H4 (cell line): ENCODE measurements around the gene RAPGEF5. TPM values are rescaled to one million over a fixed set of nuclear protein-coding genes. Genes with fewer than 3 reads are reported as not detected.

Source experiments
- DNase-seq: peaks from one replicate; pipeline ENCODE4 v3.0.0-alpha.2; 2015; ENCODE audit warnings: low spot score
- total RNA-seq: library from RNA; depleted of rRNA; stranded (reverse); fragments of >200 nt; shearing (Covaris generic); gene quantifications from 2 replicates; pipeline ENCODE4 v1.2.3, GENCODE V29; 2014; rRNA removed

The RAPGEF5 gene
- total RNA-seq: 0.85 and 2.4 TPM in 2 replicates

DNA sequence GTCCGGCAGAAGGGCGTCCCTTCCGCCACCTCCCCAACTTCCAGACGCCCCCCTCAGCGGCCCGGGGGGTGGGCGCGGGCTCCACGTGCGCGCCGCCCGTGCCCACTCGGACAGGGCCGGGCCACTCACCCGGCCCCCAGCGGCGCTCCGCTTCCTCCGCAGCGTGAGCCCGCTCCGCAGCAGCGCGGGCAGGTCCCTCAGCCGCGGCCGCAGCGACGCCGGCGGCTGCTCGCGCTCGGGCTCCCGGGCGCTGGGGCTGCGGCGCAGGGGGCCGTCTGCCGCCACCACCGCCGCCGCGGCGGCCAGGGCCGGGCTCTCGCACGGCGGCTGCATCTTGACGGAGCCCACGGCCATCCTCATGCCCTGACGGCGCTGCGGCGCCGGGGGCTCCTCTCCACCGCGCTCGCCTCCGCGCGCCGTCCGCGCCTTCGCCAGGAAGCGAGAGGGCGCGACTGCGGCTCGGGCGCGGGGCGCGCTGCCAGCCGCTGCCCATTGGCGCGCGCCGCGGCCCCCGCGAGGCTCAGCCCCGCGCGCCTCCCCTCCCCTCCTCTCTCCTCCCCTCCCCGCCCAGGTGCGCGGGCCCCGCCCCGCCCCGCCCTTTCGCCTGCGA lies at the start of gene RAPGEF5:
Gene RAPGEF5 (minus strand): TSS at position 454 of the 610 bp plus-strand sequence. CDS start 94 bp downstream, at position 360.
- DNase-seq: no peak

DNA sequence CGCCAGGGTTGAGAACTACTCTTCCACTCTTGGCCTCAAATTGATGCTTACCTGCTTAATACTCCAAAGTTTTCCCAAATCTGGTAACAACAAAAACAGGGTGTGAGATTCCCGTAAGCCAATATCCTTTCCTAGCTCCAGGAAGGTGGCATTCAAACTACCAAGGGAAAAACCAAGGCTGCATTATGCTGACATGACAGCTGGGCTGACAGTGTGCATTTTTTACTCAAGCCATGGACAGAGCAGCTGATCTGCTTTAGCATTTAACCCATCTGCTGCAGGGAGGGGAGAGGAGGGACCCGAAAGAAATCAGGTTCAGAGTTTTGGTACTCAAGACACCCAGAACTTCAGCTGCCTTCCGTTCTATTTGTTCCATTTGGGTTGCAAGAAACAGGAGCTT lies 49.8 kb upstream of the RAPGEF5 start:
- no peak for DNase-seq

DNA sequence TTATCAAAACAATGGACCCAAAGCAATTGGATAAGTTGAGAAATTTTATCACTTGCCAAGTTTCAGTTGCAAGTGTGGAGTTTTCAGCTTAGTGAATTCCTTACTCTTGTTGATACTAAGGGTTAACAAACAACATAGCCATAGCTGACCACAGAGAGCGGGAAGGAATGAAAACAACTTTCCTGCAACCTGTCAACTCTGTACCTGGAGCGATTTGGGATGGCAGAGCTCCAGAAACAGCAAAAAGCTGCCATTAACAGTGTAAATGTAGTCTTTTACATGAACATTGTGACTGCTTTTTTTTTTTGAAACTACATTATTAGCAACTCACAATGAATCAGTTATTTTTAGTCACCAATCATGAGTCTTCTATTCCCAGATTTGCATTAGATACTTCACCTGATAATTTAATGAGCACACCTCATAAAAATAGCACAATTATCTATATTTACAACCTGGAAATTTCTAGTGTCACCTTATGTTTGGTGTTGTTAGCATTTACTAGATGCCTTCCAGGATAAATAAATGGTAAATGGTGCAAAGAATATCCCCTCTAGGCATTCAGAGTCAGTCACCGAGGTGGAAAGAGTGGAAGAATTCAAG lies 47.6 kb upstream of the RAPGEF5 start:
- no peak for DNase-seq

DNA sequence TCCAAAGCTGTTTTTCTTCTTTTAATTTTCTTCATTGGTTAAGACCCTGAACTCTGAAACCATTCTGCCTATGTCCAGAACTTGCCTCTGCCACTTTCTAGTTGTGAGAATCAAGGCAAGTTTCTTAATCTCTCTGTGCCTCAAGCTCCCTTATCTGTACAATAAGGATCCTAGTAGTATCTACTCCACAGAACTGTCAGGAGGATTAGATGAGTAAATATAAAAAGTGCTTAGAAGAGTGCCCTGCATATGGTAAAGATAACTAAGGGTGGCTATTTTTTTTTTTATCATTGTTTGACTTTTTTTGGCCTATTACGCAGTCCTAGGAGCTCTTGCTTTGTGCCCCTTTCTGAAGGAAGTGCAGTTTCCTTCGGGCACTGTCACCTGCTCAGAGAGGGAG lies 46.4 kb upstream of the RAPGEF5 start:
- DNase-seq: no peak

- DNase-seq: no peak
Measured at GRCh38 chr7:22402250-22402649, 45.3 kb upstream of the RAPGEF5 start.

- no peak for DNase-seq
Measured at GRCh38 chr7:22400936-22401553, 44.1 kb upstream of the RAPGEF5 start.

DNA sequence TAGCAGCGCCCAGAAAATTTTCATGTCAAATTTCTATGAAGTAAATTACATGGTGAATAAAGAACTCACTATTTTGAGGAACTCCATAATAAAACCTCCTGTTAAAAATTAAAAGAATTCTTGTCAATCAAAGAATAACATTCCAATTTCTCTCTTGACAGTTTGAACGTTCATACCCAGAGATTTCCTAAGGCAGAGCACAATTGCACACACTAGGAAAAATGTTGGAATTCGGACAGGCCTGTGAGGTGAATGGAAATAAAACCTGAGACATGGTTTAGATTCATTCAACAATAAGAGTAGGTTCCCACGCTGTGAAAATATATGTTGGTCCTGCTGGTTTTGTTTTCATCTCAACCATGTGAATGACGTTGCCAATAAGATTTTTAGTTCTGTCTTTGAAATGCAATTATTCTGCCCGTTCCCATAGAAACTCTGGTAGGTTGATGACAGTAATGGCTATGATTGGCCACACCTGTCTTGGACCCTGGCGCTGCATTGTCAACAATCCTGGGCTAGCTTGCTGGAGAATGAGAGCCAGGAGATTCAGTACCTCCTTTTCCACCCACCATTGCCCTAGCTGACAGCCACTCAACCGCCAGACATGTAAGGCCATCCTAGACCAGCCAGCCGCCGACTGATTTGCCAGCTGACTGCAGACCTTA lies 43.3 kb upstream of the RAPGEF5 start:
- DNase-seq: no peak

GRCh38 chr7:22399546-22399945 lies 42.6 kb upstream of the RAPGEF5 start:
- no peak for DNase-seq

DNA sequence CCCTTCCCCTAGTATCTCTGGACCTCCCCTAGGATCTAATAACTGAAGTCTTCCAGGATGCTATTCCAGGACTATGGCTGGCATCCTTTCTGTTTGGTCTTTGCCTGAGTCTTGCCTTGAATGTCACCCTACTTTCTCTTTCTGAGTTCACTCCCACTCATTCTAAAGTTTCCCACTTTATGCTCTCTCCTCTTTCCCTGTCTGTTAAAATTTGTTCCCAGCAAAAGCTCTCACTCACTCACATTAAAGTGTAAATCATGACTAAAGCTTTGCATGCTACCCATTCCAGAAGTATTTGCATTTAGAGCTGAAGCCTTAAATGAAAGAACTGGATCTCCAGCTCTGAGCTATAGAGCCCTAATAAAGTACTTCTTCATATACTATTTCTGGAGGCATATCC lies 42.1 kb upstream of the RAPGEF5 start:
- DNase-seq: no peak

DNA sequence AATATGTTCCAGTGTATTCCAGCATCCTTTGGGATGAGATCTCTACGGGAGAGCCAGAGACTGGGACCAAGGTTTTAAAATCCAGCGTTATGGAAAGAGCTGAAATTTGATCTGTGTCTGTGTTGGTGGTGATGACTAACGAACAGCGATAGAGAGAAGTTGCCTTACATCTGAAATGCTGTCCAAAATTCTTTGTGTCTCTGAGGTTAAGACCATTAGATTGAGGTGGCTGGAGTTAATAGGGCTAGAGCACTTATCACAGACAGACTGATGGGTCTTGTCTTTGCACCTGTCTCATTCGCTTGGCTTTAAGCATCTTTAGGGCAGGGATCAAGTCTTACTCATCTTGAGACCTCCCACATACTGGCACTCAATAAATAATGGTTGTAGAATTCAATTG lies 41.0 kb upstream of the RAPGEF5 start:
- DNase-seq: no peak

DNA sequence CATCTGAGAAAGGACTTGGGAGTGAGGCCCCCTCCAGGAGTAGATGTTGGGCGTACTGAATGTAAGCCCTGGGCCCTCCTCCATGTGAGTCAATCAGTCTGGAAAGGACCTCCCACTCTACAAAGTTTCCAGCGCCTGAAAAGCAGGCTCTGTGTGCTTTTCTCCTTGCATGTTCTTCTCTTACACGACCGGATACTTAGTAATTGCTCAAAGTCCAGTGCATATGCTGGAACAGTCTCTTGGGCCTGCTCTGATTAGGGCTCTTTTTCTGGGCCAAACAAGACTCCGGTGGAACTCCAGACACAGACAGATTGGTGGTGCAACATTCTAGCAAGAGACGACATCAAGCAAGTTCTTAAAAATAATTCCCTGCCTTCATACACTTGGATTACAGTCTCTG lies 38.3 kb upstream of the RAPGEF5 start:
- no peak for DNase-seq

GRCh38 chr7:22394739-22395138 lies 37.8 kb upstream of the RAPGEF5 start:
- no peak for DNase-seq

DNA sequence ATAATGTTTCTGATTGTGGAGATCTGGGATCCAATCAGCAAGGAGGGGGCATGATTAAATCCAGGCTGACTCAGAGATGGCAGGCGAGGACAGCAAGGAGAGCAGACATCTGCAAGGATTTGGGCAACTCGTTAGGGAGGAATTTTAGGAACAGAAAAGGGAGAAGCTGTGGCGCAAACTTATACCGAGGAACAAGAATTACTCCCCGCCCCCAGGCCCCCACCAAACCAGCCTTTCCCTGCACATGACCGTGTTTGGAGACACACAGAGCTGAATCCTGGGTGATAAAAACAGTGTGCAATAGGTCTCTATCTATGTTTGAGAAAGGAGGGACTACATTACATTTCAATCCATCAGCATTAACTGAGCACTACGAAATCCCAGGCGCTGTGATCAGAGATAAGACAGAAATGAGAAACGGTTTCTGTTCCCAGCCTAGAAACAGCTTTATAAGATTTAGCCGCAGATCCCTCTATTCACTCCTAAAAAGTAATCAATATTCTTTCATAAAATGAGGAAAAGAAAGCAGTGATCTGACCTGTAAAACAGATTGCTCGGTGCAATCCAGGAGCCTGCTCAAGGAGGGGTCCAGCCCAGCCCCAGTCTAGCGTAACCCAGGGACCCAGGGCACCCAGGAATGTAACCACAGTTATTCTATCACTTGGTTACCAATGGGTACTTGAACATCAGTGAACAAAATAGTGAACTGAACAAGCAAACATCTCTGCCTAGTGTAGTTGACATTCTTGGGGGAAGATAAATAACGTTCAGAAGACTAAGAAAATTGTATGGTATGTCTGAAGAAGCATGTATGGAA lies 37.2 kb upstream of the RAPGEF5 start:
- no peak for DNase-seq

DNA sequence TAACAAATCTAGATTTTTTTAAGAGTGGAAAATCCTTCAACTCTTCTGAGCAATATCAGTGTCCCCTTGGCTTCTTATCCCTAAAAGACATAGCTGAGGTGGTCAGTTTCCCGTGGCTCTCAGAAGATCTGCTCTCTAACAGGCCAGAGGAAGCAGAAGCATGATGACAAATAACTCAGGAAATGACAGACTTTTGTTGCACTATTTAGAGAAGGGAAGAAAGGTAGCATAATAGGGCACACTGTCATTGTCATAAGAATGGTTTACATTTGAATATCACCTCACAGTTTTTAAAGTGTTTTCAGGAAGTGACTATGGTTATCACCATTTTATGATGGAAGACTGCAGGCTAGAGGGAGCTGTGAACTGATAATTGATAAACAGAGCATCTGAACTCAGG lies 33.6 kb upstream of the RAPGEF5 start:
- no peak for DNase-seq

- no peak for DNase-seq
Measured at GRCh38 chr7:22389892-22390291, 32.9 kb upstream of the RAPGEF5 start.

DNA sequence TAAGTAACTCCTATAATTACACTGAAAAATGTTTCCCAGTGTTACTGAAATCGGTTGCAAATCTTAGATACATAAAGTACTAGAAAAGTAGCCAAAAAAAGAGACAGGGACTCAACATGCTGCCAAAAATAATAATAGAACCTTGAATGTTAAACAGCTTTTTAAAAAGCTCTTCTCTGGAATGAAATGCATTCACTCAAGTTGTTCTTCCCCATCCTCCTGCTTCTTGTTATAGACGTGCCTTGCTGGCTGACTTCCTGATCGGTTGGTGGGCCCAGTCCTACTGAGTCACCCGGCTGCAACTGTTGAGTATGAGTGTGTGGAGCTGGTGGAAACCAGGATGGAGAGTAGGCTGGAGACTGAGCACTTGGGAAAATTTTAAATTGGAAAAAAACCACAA lies 30.6 kb upstream of the RAPGEF5 start:
- no peak for DNase-seq

DNA sequence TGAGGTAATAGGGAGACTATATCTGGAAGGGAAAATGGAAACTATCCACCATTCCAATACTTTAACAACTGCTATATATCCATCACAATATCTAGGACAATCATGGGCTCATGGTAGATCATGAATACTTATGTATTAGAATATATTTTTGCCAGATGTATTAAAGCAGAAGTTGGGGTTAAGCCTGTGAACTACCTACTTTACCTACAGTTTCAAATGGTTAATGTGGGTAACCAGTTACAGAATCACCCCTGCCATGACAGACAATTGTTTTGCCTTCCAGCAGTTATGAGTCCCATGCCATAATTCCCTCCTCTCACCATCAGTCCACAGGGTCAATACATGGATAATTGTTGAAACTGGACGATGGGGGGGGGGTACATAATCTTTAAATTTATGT lies 29.9 kb upstream of the RAPGEF5 start:
- no peak for DNase-seq

DNA sequence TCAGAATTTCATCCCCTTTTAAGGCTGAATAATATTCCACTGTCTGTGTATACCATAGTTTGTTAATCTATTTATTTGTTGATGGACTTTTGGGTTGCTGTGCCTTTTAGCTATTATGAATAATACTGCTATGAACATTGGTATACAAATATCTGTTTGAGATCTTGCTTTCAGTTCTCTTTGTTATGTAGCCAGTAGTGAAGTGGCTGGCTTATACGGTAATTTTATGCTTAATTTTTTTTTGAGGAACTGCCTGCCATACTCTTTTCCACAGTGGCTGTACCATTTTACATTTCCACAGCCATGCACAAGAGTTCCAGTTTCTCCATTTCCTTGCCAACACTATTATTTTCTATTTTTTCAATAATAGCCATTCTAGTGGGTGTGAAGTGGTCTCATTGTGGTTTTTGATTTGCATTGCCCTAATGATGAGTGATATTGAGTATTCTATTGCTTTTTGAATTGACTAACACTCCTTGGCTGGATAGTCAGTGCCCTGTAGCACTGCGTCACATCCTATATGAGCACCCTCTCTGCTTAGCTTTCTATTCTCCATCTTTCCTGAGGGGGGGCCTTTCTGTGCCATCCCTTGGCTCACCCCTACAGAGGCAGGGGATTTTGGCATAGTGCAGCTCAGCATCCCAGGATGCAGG lies 29.4 kb upstream of the RAPGEF5 start:
- no peak for DNase-seq

GRCh38 chr7:22385326-22385725 lies 28.4 kb upstream of the RAPGEF5 start:
- no peak for DNase-seq

GRCh38 chr7:22380333-22380732 lies 23.4 kb upstream of the RAPGEF5 start:
- no peak for DNase-seq

DNA sequence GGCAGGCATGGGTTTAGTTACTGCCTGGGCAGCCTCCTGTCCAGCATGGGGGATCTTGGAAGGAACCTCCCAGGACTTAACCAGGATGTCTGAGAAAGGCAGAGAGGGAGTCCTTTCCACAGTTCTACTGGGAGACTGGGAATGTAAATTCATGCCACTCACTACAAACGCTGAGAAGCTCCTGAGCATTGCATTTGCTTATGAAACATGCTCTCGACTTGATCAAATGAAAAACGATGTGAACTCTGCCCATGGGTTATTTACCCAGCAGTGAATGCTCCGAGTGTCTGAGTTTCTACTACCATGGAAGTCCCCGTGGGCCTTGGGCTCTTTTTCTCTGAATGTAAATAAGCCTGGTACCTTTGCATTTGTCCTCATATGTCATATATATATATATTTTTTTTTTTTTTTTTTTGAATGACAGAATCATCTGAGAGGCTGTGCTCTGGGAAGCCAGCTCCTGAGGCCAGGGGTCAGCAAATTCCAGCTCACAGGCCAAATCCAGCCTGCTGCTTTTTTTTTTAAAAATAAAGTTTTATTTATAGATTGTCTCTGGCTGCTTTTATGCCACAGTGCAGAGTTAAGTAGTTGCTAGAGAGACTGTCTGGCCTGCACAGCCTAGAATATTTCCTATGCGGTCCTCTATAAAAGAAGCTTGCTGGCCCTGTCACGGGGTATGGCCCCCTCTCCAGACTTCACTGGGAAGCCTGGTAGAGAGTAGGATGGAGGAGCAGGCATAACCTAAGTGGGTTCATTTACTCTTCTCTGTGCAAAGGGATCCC lies 21.4 kb upstream of the RAPGEF5 start:
- no peak for DNase-seq
